Stimulated activated CD4-positive, alpha-beta T cell treated with anti-CD3 and anti-CD28 coated beads, Interleukin-4, amount 100 ng/mL, for 24 hours (primary cell): ENCODE measurements around the gene TXNL4A.
A peak's percentile ranks its signal among the peaks of the same experiment; 100 is the strongest.
"Not testable (repeated sequence)": the region's sequence is repeated elsewhere in the genome, so short reads cannot be mapped to it uniquely, and the experiment has no call there.

Source experiments
- DNase-seq: peaks from one replicate; pipeline ENCODE4 v3.0.0-alpha.2; 2020

The TXNL4A gene

GRCh38 chr18:79988451-79989194 lies at the start of gene TXNL4A:
TXNL4A (minus strand) TSS chr18:79988563; CDS start chr18:79988392, 171 bp downstream.
- DNase-seq, result peak; percentile 84

GRCh38 chr18:80037300-80037699 lies 48.9 kb upstream of the TXNL4A start:
- DNase-seq, result no peak

GRCh38 chr18:80035997-80036396 lies 47.6 kb upstream of the TXNL4A start:
- DNase-seq, result no peak

GRCh38 chr18:80034852-80035406 lies 46.6 kb upstream of the TXNL4A start:
- DNase-seq, result no peak

- DNase-seq, result peak; percentile 99
Observed at GRCh38 chr18:80034068-80034851, 45.9 kb upstream of the TXNL4A start, which contains the start of gene RBFA. RBFA (plus strand) TSS chr18:80034434; CDS start chr18:80034496, 62 bp downstream.

- DNase-seq, result peak; percentile 63
Observed at GRCh38 chr18:80033181-80034067, 45.1 kb upstream of the TXNL4A start.

GRCh38 chr18:80029690-80030089 lies 41.3 kb upstream of the TXNL4A start:
- no peak for DNase-seq

- not testable (repeated sequence) for DNase-seq
Observed at GRCh38 chr18:80027719-80028118, 39.4 kb upstream of the TXNL4A start.

GRCh38 chr18:80026363-80026762 lies 38.0 kb upstream of the TXNL4A start:
- DNase-seq, result no peak

- DNase-seq, result no peak
Observed at GRCh38 chr18:80023173-80023572, 34.8 kb upstream of the TXNL4A start.

GRCh38 chr18:80022613-80023012 lies 34.2 kb upstream of the TXNL4A start:
- DNase-seq, result no peak

- no peak for DNase-seq
Observed at GRCh38 chr18:80012714-80013113, 24.4 kb upstream of the TXNL4A start.

- DNase-seq, result not testable (repeated sequence)
Observed at GRCh38 chr18:80011496-80012137, 23.3 kb upstream of the TXNL4A start.

- DNase-seq, result no peak
Observed at GRCh38 chr18:80010551-80010906, 22.2 kb upstream of the TXNL4A start.

GRCh38 chr18:80009661-80010550 lies 21.5 kb upstream of the TXNL4A start:
- DNase-seq, result no peak

- DNase-seq, result no peak
Observed at GRCh38 chr18:80006724-80007123, 18.4 kb upstream of the TXNL4A start.

- DNase-seq, result no peak
Observed at GRCh38 chr18:80004600-80005342, 16.4 kb upstream of the TXNL4A start.

GRCh38 chr18:80002468-80002867 lies 14.1 kb upstream of the TXNL4A start:
- DNase-seq, result no peak

GRCh38 chr18:80000877-80001276 lies 12.5 kb upstream of the TXNL4A start:
- DNase-seq, result no peak

- not testable (repeated sequence) for DNase-seq
Observed at GRCh38 chr18:79999701-80000100, 11.3 kb upstream of the TXNL4A start.
